ENCODE results near the gene HIPK2. TPM values are rescaled to one million over a fixed set of nuclear protein-coding genes. Genes with fewer than 3 reads are reported as not detected.

HIPK2 gene
- total RNA-seq, 2 donors from 2014 or later = 54.4 to 72.7 TPM

GRCh38 chr7:139623518-139623917 is 154.3 kb downstream of the HIPK2 start:
- no peak overlapping the region for H3K27ac ChIP-seq
- 96% methylated on average over 4 of the region's 4 CpGs for WGBS
- intact Hi-C loops (cut with DNase I) = loop anchor here (5.0 to 10.0 kb wide), 2 partner anchors 119 to 379 kb away; no protein-coding TSS in a partner anchor
- no peak for TF ChIP-seq POLR2AphosphoS5 (IDR thresholded peaks at IDR 0.05)
- no peak for TF ChIP-seq POLR2A (IDR thresholded peaks at IDR 0.05)
- TF ChIP-seq, protein P1, sequence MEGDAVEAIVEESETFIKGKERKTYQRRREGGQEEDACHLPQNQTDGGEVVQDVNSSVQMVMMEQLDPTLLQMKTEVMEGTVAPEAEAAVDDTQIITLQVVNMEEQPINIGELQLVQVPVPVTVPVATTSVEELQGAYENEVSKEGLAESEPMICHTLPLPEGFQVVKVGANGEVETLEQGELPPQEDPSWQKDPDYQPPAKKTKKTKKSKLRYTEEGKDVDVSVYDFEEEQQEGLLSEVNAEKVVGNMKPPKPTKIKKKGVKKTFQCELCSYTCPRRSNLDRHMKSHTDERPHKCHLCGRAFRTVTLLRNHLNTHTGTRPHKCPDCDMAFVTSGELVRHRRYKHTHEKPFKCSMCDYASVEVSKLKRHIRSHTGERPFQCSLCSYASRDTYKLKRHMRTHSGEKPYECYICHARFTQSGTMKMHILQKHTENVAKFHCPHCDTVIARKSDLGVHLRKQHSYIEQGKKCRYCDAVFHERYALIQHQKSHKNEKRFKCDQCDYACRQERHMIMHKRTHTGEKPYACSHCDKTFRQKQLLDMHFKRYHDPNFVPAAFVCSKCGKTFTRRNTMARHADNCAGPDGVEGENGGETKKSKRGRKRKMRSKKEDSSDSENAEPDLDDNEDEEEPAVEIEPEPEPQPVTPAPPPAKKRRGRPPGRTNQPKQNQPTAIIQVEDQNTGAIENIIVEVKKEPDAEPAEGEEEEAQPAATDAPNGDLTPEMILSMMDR (IDR thresholded peaks at IDR 0.05) = no peak
- H3K27me3 ChIP-seq (replicated peaks; ENCODE audit: insufficient read depth) = no peaks in the 10 kb centered on the region
- no peaks in the 10 kb centered on the region for H3K4me1 ChIP-seq (replicated peaks)
- H3K9me3 ChIP-seq = no peaks in the 10 kb centered on the region
- H3K4me3 ChIP-seq = no peak overlapping the region
- no peak for DNase-seq (ENCODE audit: low spot score)
- peaks cover 0 to 8% of the 10 kb centered on the region in 2 donors for H3K36me3 ChIP-seq

GRCh38 chr7:139620676-139621344 is 157.0 kb downstream of the HIPK2 start:
- H3K4me3 ChIP-seq = no peak overlapping the region
- intact Hi-C loops (cut with DNase I) = loop anchor here (5.0 to 10.0 kb wide), 2 partner anchors 116 to 381 kb away; no protein-coding TSS in a partner anchor
- H3K9me3 ChIP-seq = no peaks in the 10 kb centered on the region
- no peaks in the 10 kb centered on the region for H3K4me1 ChIP-seq (replicated peaks)
- 86% methylated on average over 10 of the region's 10 CpGs for WGBS
- DNase-seq (ENCODE audit: low spot score) = no peak
- TF ChIP-seq POLR2AphosphoS5 (IDR thresholded peaks at IDR 0.05) = no peak
- TF ChIP-seq, protein P1 (IDR thresholded peaks at IDR 0.05) = peak in 3 of 4 experiments; percentile 32 to 56 (median 47)
- no peaks in the 10 kb centered on the region for H3K27me3 ChIP-seq (replicated peaks; ENCODE audit: insufficient read depth)
- H3K27ac ChIP-seq = no peak overlapping the region
- no peaks in the 10 kb centered on the region for H3K36me3 ChIP-seq

DNA sequence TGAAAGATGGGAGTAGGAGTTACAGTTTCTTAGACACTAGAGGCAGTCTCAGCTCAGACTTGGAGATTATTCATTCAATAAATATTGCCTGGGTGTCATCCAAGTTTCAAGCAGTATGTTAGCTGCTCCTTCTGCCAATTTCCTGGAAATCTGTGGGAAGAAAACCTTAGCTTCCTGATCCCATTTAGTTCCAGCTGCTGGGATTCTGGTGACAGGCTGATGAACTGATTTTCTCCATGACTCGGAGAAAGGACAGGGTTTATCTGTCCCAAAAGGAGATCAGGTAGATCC is 158.5 kb downstream of the HIPK2 start:
- TF ChIP-seq POLR2AphosphoS5 (IDR thresholded peaks at IDR 0.05) = no peak
- TF ChIP-seq POLR2A (IDR thresholded peaks at IDR 0.05) = no peak
- TF ChIP-seq, protein P1 (IDR thresholded peaks at IDR 0.05) = no peak
- intact Hi-C loops (cut with DNase I) = no loop called here
- WGBS = 80% methylated on average over 1 of the region's 1 CpG
- Histone ChIP-seq H3K27ac (no peak overlapping the region), H3K4me1 (replicated peaks) (no peaks in the 10 kb centered on the region), H3K36me3 (no peaks in the 10 kb centered on the region), H3K4me3 (no peak overlapping the region), H3K27me3 (replicated peaks; ENCODE audit: insufficient read depth) (no peaks in the 10 kb centered on the region), H3K9me3 (no peaks in the 10 kb centered on the region)
- no peak for DNase-seq (ENCODE audit: low spot score)

DNA sequence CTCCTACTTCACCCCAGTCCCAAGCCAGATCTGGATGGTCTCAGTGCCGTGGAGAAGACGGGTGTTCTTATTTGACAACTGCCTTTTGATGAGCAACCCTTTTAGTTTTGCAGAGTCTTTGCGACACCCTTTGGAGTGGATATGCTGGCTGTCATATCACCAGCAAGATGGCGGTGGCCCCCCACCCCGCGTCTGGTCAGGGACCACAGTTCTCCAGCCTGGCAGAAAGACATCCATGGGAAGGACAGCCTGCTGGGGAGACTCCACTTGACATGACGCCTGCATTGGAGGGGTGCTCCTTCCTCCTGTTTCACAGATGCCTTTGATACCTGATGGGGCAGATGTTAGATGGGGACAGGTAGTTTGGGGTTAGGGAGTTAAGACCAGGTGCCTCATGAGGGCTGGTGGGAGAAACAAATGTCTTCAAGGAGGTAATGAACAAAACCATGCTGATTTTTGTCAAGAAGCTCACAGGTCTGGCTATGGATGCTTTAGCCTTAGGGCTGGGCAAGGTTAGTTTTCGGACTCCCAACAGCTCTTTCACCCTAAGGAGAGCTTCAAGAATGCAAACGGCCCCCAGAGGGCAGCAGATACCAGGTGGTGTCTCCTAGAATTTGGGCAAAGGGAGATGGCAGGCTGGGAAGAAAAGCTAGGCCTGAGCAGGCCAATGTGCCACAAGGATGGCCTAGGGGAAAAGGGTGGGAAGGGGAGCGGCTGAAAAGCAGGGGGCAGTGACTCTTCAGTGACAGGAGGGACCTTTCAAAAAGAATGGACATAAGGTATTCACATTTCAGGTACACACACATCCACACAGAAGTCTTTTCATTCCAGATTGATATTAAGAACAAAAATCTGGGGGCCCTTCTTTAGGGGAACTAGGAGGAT is 159.1 kb downstream of the HIPK2 start:
- 88% methylated on average over 10 of the region's 10 CpGs for WGBS
- H3K27me3 ChIP-seq (replicated peaks; ENCODE audit: insufficient read depth) = no peaks in the 10 kb centered on the region
- H3K4me1 ChIP-seq (replicated peaks) = no peaks in the 10 kb centered on the region
- no peak overlapping the region for H3K4me3 ChIP-seq
- intact Hi-C loops (cut with DNase I) = no loop called here
- H3K36me3 ChIP-seq = no peaks in the 10 kb centered on the region
- H3K9me3 ChIP-seq = no peaks in the 10 kb centered on the region
- DNase-seq (ENCODE audit: low spot score) = peak; percentile 33
- TF ChIP-seq POLR2AphosphoS5 (IDR thresholded peaks at IDR 0.05) (no peak), POLR2A (IDR thresholded peaks at IDR 0.05) (no peak)
- TF ChIP-seq, protein P1 (IDR thresholded peaks at IDR 0.05) = peak in 3 of 4 experiments; percentile 39 to 43 (median 40)
- H3K27ac ChIP-seq = no peak overlapping the region
